H4 (cell line): Measurements from ENCODE around the gene CCDC74B. TPM values are rescaled to one million over a fixed set of nuclear protein-coding genes. Genes with fewer than 3 reads are reported as not detected.
"Not testable (repeated sequence)": the region's sequence is repeated elsewhere in the genome, so short reads cannot be mapped to it uniquely, and the experiment has no call there.

Source experiments
- DNase-seq: peaks from one replicate; pipeline ENCODE4 v3.0.0-alpha.2; 2015; ENCODE audit warnings: low spot score
- total RNA-seq: library from RNA; depleted of rRNA; stranded (reverse); fragments of >200 nt; shearing (Covaris generic); gene quantifications from 2 replicates; pipeline ENCODE4 v1.2.3, GENCODE V29; 2014; rRNA removed

The CCDC74B gene
- total RNA-seq, 1 experiment from 2014 or later = 13.7 TPM

DNA sequence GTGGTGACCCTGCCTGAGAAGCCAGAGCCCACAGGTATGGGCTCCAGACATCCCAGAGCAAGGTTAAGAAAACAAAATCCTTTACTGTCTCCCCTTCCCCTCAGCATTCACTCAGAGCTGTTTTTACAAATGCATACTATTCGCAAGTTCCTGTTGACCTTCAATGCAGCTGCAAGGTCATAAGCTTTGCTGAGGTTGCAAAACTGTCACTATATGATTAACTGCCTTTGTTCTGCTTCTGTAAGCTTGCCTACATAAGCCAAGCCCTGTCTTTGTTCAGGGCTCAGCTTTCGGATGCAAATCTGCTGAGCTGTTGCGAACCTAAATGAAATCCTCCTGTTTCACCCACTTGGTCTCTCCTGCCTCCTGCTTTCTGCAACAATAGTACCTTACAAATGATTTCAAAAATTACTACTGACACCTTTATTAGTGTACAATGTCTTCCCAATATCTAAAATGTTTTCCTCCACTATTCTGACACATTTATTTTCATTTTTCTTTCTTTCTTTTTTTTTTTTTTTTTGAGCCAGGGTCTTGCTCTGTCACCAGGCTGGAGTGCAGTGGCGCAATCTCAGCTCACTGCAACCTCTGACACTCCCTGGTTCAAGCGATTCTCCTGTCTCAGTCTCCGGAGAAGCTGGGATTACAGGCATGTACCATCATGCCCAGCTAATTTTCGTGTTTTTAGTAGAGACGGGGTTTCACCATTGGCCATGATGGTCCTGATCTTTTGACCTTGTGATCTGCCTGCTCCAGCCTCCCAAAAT, 42.1 kb downstream of the CCDC74B start:
- DNase-seq = not testable (repeated sequence)

Other genes with a start within 250 kb of the CCDC74B start
- not detected in 2 replicates for gene RAB6C, start 165.4 kb downstream of the CCDC74B start, total RNA-seq
- 1.9 and 2.1 TPM in 2 replicates for gene POTEF, start 15.9 kb downstream of the CCDC74B start, total RNA-seq
- gene SMPD4, start 36.5 kb upstream of the CCDC74B start, total RNA-seq = 17.8 and 20.6 TPM in 2 replicates
- 92.1 and 193 TPM in 2 replicates for gene MZT2B, start 37.1 kb upstream of the CCDC74B start, total RNA-seq
- 0.10 TPM in 1 of 2 replicates, not detected in the other for gene TUBA3E, start 53.3 kb upstream of the CCDC74B start, total RNA-seq
- 110 and 112 TPM in 2 replicates for gene IMP4, start 197.8 kb upstream of the CCDC74B start, total RNA-seq
- gene PTPN18, start 210.9 kb upstream of the CCDC74B start, total RNA-seq = 14.1 and 15.7 TPM in 2 replicates